ENCODE measurements around the gene CTDNEP1.

Gene CTDNEP1

GRCh38 chr17:7214300-7215135, 37.0 kb downstream of the CTDNEP1 start:
- peak; percentile 97 for DNase-seq (ENCODE audit: low spot score)

GRCh38 chr17:7213895-7214299, 37.6 kb downstream of the CTDNEP1 start:
- no peak for DNase-seq (ENCODE audit: low spot score)

DNA sequence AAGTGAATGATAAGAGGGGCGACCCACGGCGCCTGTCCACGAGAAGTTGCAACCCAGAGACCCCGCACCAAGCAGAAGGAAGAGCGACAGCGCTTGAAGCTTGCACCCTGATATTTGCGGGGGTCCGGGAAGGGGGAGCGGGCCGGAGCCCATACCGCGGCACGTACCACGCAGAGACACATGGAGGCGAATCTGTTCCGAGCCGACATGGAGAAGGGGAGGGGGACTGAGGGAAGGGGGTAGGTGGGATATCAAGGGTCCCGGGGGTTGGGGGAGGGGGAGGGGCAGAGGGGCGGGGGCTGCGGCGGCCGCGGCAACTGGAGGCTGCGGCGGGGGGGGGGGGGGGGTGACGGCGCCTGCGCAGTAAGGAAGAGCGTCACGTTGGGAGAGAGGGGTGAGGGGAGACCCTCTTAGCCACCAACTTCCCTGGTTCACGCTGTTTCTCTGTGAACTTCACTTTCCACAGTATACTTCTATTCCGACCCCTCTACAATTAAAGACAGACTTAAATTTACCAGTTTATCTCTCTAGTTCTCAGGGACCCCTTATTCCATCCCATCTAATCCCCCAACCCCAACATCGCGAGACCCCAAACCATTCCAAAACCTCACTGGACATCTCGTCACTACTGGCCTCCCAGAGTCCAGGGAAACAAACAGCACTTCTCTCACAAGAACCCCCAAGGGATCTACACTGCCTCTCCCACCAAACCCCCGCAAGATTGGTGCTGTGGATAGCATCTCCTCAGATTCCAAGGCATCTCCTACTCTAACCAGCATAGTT, 39.9 kb downstream of the CTDNEP1 start:
- DNase-seq (ENCODE audit: low spot score): no peak

- no peak for DNase-seq (ENCODE audit: low spot score)
Observed at GRCh38 chr17:7208754-7209460, 42.6 kb downstream of the CTDNEP1 start.

GRCh38 chr17:7208027-7208571, 43.4 kb downstream of the CTDNEP1 start:
- DNase-seq (ENCODE audit: low spot score): no peak

DNA sequence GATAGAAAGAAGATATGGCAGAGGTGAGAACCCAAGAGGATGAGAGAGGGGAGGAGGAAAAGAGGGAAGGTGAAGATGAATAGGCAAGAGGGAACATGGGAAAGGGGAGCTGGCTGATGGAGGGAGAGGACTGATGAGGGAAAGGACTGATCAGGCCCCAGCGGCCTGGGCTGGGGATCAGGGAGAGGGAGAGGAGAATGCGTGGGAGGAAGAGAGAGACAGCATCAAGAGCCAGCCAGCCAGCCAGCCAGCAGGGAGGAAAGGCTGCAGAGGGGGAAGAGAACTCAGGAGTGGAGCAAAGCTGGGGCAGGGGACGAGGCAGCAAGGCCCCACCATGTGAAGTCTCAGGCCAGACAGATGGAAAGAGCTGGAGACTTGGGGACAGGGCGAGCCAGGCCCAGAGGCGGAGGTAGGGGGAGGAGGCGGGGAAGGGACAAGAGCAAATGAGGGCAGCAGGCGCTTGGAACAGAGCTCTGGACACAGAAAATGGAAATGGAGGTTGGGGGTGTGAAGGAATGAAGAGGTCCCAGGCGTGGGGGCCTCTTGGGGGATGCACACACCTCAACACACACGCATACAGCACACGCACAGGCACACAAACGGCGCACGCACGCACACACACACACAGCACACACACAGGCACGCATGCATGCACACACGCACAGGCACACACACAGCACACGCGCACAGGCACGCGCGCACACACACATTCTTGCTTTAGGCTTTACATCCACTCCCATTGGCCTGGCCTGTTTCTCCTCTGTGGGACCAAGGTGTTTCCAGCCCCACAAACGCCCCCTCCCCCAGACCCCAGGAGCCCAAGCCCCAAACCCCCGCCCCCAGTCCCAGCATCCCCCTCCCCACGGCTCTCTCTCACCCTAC, 44.2 kb downstream of the CTDNEP1 start:
- DNase-seq (ENCODE audit: low spot score): no peak

DNA sequence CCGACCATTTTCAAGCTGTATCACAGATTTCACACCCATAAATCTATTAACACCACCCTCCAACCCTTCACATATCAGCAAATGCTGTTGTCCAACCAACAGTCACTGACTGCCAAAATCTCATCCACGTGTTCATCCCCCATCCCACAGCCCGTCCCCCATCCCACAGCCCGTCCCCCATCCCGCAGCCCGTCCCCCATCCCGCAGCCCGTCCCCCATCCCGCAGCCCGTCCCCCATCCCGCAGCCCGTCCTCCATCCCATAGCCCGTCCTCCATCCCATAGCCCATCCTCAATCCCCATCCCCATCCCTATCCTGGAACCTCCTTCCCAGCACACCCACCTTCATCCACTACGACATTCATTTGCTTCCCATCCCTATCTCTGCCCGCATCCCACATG, 46.0 kb downstream of the CTDNEP1 start:
- no peak for DNase-seq (ENCODE audit: low spot score)

GRCh38 chr17:7204828-7205461, 46.6 kb downstream of the CTDNEP1 start:
- DNase-seq (ENCODE audit: low spot score): peak; percentile 96

GRCh38 chr17:7204336-7204735, 47.2 kb downstream of the CTDNEP1 start:
- peak; percentile 24 for DNase-seq (ENCODE audit: low spot score)

DNA sequence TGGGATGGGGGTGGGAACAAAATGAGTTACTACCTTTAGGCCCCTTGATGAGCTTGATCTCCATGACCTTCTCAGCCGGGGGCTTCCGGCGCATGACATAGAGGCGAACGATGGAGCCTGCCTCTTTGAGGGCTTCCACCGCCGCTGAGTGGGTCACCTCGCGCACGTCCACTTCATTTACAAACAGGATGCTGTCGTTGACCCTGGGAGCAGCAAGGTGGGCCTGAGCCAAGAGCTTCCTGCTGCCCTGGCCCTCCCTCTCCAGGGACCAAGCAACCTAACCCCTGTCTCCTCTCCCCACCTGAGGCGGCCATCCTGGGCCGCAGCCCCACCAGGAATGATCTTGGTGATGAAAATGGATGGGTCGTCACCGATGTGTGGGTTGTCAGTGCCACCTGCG, 48.1 kb downstream of the CTDNEP1 start:
- DNase-seq (ENCODE audit: low spot score): no peak

- DNase-seq (ENCODE audit: low spot score): no peak
Observed at GRCh38 chr17:7196651-7197401, 54.7 kb downstream of the CTDNEP1 start.

- DNase-seq (ENCODE audit: low spot score): no peak
Observed at GRCh38 chr17:7195971-7196370, 55.6 kb downstream of the CTDNEP1 start.
